Activated CD4-positive, alpha-beta T cell treated with anti-CD3 and anti-CD28 coated beads, Interleukin-2, Interleukin-6, amounts not matched to agents 100 ng/mL and 50 ng/mL, durations not matched to agents 16 hours and 8 hours (primary cell): ENCODE results near the gene ZNF777.
"Not testable (repeated sequence)": the region's sequence is repeated elsewhere in the genome, so short reads cannot be mapped to it uniquely, and the experiment has no call there.

Experiments
- DNase-seq: peaks from one replicate; pipeline ENCODE4 v3.0.0-alpha.2; 2020

ZNF777 gene

DNA sequence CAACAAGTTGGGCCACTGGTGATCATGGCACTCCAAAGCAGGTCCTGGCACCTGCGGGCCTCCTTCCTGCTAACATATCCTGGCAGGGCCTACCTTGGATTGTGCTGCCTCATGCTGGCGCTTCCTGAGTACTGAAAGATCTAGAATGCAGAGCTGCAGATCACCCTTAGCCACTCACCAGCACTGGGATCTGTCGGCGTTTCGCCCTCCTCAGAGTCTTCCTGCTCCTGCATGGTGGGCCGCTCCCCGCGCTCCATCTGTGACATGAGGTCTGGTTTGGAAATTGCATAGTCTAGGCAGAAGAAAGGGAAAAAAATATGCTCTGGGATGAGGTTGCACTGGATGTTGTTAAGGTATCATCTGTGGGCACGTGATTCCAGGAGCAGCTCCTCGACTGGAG is 10.0 kb downstream of the ZNF777 start:
- no peak for DNase-seq

DNA sequence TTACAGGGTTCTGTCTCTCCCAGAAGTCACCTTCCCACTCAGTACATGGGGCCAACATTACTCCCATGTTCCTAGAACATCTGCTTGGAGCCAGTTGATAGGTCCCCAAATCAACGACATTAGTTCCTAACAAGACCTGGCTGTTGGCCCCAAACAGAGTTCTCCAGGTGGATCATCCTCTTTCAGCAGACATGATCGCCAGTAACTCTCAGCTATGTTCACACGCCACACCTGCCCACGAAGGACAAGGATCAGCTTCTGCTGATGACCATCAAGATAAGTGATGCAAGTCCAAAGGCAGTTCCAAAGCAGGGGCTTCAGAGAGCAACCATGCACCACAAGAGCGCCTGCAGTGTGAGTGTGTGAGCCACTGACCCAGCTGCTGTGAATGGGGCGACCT is 11.0 kb downstream of the ZNF777 start:
- DNase-seq: no peak

DNA sequence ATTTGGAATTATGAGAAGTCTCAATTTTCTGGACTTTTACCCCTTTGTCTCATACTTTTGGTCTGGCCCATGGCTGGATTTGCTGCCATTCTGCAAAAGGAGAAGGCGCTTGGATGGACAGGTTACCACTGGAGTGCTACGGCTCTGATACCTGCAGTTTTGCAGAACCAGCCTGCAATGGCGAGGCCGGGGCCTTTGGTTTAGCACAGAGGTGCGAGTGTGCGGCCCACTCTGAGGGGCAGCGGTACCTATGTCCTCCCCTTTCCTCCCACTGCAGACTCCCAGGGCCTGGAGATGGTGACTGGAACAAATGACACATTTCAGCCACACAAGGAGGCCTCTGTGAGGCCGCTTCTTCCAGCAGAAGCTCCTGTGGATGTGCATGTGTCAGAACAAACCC is 11.9 kb downstream of the ZNF777 start:
- no peak for DNase-seq

- not testable (repeated sequence) for DNase-seq
Observed at GRCh38 chr7:149446026-149446425, 14.8 kb downstream of the ZNF777 start.

DNA sequence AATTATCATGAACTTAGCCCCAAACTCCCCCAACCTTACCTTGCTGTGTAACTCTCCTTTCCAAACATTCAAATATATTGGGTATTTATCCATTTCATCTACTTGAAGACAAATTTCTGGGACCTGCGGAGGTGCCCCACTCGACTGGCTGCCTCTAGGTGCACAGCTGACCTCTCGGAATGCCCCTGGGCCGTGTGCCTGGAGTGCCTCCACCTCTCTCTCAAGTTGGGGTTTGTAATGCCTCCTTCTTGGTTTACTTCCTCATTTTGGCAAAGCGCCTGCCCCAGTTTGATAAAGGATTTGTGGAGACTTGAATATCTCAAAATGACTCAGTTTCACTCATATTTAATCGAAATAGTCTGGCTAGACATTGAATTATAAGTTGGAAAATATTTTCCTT is 16.6 kb downstream of the ZNF777 start:
- no peak for DNase-seq

DNA sequence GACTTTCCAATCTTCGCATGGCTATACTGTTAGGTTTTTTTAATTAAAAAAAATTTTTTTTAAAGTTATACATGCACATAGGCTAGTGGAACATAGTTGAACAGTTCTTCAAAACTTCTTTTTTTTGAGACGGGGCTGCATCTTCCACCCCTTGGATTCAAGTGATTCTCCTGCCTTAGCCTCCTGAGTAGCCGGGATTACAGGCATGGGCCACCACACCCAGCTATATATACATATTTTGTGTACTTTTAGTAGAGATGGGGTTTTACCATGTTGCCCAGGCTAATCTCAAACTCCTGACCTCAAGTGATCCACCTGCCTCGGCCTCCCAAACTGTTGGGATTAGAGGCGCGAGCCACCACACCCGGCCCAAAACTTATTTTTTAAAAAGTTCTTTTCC is 17.3 kb downstream of the ZNF777 start:
- no peak for DNase-seq

DNA sequence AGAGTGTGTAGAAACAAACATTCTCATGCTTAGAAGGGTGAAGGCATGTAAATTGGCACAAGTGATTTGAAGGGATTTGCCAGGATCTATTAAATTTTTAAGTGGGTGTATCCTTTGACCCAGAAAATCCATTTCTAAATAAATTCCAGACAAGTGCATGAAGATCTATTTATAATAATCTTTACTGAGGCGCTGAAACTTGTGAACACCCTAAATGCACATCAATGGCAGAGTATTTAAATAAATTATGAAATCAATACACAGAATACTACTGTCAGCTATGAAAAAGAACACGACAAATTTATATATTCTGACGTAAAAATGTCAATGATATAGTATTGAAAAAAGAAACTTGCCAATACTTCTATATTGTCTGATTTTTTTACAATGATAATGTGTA is 17.9 kb downstream of the ZNF777 start:
- DNase-seq: no peak

GRCh38 chr7:149440222-149440621 is 20.6 kb downstream of the ZNF777 start:
- DNase-seq: no peak

GRCh38 chr7:149436358-149436757 is 24.5 kb downstream of the ZNF777 start:
- no peak for DNase-seq

GRCh38 chr7:149433124-149433523 is 27.7 kb downstream of the ZNF777 start:
- DNase-seq: no peak

DNA sequence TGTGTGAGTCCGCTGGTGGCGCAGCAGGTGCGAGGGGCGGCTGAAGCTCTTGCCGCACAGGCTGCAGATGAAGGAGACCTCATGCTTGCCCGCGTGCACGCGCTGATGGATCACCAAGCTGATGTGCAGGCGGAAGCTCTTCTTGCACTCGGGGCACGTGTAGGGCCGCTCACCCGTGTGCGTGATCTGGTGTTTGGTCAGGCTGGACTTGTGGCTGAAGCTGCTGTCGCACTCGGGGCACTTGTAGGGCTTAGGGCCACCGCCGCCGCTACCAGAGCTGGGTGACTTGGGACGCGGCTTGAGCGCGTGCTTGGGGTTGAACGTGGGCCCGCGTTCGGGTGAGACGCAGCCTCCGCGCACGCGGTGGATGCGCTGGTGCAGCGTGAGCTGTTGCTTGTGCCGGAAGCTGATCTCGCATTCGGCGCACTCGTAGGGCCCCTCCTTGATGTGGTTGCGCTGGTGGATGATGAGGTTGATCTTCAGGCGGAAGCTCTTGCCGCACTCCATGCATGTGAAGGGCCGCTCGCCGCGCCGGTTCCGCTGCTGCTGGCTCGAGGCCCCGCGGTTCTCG is 28.7 kb downstream of the ZNF777 start:
- no peak for DNase-seq

DNA sequence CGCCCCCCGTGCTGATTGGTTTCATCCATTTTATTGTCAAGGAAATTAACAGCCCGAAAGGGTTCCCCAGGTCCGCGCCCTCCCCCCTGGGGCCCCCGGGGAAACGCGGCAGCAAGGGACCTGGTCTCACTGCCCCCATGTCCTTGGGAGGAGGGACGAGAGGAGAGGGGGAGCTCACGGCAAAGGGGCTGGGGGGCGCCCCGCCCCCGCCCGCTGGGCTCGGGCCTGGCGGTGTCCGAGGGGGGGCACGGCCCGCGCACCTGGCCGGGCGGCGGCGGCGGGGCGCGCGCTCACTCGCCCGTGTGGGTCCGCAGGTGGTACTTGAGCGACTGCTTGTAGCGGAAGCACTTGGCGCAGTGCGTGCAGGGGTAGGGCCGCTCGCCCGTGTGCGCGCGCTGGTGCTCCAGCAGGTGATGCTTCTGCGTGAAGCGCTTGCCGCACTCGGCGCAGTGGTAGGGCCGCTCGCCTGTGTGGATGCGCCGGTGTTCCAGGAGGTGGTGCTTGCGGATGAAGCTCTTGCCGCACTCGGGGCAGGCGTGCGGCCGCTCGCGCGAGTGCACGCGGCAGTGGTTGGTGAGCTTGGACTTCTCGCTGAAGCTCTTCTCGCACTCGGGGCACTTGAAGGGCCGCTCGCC is 29.3 kb downstream of the ZNF777 start:
- DNase-seq: no peak

DNA sequence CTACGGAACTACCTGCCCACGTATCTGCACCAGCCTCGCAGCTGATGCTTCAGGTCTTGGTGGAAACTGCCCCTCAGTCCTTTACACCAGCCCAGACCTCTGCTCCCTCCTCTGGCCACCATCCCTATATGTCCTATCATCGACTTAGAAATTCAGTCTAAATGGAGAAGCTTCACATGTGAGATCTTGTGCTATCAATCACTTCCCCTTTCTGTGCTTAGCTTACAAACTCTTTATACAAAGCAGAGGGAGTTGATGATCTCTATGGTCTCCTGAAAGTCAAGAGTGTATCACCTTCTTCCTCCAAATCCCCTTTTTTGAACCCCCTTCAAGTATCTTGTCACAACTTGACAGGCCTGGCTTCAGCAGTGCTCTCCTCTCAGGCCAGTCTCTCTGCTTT is 30.7 kb downstream of the ZNF777 start:
- DNase-seq: no peak

GRCh38 chr7:149427893-149428292 is 33.0 kb downstream of the ZNF777 start:
- DNase-seq: no peak

- no peak for DNase-seq
Observed at GRCh38 chr7:149427096-149427680, 33.7 kb downstream of the ZNF777 start.

DNA sequence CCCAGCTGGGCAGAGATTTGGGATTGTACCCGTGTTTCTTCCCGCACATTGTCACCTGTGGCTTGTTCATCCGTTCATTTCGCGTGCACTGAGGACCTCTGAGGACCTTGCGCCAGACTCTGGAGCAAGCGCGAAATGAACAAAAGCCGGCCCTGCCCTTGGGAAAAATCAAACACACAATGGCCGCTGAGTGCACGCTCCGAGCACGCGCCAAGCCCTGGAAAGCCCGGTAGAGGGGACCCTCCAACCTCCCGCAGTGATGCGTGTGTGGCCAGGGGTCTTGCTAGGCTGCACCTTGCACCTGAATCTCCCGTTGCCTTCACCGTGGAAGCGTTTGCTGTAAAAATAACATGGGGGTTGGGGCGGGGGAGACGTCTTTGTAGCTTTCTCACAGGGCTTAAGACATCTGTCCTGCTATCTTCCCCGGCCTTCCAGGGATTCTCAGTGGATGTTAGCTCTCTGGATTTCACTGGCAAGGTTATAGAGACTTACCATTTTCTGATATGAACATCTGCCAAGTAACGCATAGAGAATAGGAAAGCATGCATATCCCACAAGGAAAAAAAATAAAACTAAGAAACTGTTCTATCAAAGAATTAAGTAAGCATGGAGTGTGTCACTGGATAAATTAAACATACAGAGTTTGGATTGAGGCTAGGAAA is 37.3 kb downstream of the ZNF777 start:
- no peak for DNase-seq

- no peak for DNase-seq
Observed at GRCh38 chr7:149422914-149423301, 38.0 kb downstream of the ZNF777 start.

DNA sequence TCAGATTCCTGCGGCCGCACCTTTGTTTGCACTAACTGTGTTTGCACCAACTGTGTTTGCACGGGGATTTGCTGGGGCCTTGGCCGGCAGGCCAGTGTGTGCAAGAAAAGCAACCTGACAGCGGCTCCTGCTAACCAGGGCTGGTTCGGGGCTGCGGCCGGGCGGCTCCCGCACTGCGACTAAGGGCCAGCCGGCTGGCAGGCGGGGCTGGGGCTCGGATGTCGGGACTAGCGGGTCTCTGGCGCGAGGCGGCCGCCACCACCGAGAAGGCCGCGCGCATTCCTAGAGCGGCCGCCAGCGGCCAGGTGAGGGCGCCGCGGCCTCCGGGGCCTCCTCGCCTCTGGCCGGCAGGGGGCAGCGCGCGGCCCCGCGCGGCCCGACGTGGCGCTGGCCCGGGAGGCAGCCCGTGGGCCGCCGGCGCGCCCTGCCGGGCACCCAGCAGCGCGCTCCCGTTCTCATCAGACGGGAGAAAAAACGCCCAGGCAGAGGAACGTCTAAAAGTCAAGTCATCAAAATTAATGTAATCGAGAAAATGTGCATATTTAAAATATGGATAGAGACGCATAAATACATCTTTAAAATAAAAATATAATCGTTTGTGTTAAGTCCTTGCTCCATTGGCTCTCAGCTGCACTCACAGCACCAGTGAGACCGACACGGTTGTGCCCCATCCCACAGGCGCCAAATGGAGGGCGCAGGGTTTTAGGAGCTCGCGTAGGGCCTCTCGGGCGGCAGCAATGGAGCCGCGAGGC is 38.5 kb downstream of the ZNF777 start:
- DNase-seq: peak; percentile 82

DNA sequence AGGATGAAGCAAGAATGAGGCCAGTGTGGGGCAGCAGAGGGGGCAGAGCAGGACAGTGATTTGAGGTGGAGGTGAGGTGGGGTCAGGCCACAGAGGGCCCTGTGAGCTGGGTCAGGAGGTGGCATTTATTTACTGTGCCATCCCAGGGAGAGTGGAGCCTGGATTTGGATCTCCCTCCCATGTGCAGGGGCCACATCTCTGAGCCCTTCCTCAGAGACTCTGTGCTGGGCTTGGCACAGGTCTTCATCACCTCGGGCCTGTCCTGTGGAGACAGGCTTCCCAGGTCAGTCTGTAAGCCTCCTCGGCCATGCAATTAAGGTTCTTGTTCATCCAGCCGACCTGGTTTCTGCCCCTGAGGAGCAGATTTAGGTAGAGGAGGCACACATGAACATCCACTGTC is 40.9 kb downstream of the ZNF777 start:
- DNase-seq: no peak

- no peak for DNase-seq
Observed at GRCh38 chr7:149415391-149416071, 45.3 kb downstream of the ZNF777 start.

GRCh38 chr7:149414745-149415390 is 46.0 kb downstream of the ZNF777 start:
- DNase-seq: peak; percentile 72

GRCh38 chr7:149414171-149414570 is 46.7 kb downstream of the ZNF777 start:
- DNase-seq: no peak
